PFSK-1 (cell line): Measurements from ENCODE around the gene RASAL2.

ENCODE experiments used
- FOXP2 ChIP-seq: optimal IDR thresholded peaks from 2 replicates; pipeline ENCODE3; 2011; ENCODE audit warnings: borderline replicate concordance, control low read depth, inconsistent platforms; ENCODE audit not compliant: insufficient read depth; ENCODE audit errors: extremely low read length, extremely low read depth
- POLR2AphosphoS5 ChIP-seq: IDR thresholded peaks from 2 replicates; pipeline ENCODE4 v1.6.1; 2012; ENCODE audit warnings: low read depth, mild to moderate bottlenecking, control low read depth, low read length, moderate library complexity
- SIN3A ChIP-seq: IDR thresholded peaks from 2 replicates; pipeline ENCODE4 v1.6.1; 2012; ENCODE audit warnings: mild to moderate bottlenecking, low read length, moderate library complexity, borderline replicate concordance; ENCODE audit not compliant: insufficient read depth
- TAF1 ChIP-seq: IDR thresholded peaks from 2 replicates; pipeline ENCODE4 v1.6.1; 2012; ENCODE audit warnings: low read length, control low read depth, borderline replicate concordance; ENCODE audit not compliant: insufficient read depth
- TF ChIP-seq, protein P1 (sequence below), 2 experiments: IDR thresholded peaks; 2 replicates each; pipeline versions ENCODE4 v1.6.1 to v1.8.0; 2011 to 2012; ENCODE audit warnings: low read depth in 2 of 2, low read length in 2 of 2, control low read depth in 1 of 2, inconsistent platforms in 1 of 2, mild to moderate bottlenecking in 1 of 2, moderate library complexity in 1 of 2; ENCODE audit not compliant: insufficient read depth in 1 of 2

The RASAL2 gene

DNA sequence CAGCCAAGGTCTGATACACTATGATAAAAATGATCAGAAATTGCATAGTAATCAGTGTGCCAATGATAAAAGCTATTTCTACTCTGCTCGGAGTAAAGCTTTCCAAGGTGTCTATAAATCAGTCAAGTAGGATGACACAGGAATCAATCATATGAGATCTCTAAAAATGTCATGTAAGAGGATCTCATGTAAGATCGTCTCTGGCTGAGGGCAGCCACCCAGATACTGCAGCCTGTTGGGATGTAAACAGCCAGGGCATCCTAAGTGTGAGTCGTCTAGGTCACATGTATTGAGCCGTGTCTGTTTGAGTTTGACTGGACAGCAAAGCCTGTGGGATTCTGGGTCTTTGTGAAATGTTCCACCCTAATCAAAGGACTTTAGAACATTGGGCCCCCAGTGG, 416.3 kb downstream of the RASAL2 start:
- TF ChIP-seq, protein P1, sequence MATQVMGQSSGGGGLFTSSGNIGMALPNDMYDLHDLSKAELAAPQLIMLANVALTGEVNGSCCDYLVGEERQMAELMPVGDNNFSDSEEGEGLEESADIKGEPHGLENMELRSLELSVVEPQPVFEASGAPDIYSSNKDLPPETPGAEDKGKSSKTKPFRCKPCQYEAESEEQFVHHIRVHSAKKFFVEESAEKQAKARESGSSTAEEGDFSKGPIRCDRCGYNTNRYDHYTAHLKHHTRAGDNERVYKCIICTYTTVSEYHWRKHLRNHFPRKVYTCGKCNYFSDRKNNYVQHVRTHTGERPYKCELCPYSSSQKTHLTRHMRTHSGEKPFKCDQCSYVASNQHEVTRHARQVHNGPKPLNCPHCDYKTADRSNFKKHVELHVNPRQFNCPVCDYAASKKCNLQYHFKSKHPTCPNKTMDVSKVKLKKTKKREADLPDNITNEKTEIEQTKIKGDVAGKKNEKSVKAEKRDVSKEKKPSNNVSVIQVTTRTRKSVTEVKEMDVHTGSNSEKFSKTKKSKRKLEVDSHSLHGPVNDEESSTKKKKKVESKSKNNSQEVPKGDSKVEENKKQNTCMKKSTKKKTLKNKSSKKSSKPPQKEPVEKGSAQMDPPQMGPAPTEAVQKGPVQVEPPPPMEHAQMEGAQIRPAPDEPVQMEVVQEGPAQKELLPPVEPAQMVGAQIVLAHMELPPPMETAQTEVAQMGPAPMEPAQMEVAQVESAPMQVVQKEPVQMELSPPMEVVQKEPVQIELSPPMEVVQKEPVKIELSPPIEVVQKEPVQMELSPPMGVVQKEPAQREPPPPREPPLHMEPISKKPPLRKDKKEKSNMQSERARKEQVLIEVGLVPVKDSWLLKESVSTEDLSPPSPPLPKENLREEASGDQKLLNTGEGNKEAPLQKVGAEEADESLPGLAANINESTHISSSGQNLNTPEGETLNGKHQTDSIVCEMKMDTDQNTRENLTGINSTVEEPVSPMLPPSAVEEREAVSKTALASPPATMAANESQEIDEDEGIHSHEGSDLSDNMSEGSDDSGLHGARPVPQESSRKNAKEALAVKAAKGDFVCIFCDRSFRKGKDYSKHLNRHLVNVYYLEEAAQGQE (IDR thresholded peaks at IDR 0.05; ENCODE audit: insufficient read depth in 1 of 2, low read depth in 2 of 2, low read length in 2 of 2): no peak
- TF ChIP-seq SIN3A: no peak
- TF ChIP-seq FOXP2: no peak
- TF ChIP-seq POLR2AphosphoS5: no peak
- TF ChIP-seq TAF1: no peak

DNA sequence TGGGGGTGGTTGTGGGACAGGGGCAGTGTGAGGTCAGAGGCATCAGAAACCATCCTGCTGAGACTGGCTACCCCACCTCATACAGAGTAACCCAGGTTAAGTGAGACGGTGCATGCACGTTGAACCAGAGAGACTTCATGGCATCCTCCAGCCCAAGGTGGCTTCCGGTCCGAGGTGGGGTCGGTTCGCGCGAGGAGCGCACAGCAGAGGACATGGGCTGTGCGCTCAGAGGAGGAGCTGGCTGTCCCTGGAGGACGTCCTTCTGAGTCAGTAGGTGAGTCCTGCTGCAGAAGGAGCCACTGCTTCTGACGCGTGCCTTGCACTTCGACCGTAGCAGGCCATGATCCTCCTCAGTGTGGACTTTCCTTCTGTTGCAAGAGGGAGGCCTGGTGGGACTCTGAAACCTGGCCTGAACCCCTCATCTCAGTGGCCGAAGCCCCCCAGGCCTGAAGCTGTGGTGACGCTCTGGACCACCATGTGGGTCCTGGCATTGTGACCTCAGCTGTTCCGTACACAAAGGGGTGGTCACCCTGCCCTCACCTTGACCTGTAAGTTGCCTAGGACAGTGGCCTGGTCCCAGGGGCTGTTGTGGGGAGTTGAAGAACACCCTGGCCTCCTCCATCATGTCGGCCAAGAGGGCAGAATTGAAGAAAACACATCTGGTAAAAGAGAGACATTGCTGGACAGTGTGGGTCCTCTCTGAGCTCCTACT, 418.8 kb downstream of the RASAL2 start, which contains the start of gene TEX35:
Gene TEX35 (plus strand): TSS at position 544 of the 712 bp plus-strand sequence. CDS start 80 bp downstream, at position 624.
- TF ChIP-seq TAF1 (no peak), FOXP2 (no peak), POLR2AphosphoS5 (no peak)

DNA sequence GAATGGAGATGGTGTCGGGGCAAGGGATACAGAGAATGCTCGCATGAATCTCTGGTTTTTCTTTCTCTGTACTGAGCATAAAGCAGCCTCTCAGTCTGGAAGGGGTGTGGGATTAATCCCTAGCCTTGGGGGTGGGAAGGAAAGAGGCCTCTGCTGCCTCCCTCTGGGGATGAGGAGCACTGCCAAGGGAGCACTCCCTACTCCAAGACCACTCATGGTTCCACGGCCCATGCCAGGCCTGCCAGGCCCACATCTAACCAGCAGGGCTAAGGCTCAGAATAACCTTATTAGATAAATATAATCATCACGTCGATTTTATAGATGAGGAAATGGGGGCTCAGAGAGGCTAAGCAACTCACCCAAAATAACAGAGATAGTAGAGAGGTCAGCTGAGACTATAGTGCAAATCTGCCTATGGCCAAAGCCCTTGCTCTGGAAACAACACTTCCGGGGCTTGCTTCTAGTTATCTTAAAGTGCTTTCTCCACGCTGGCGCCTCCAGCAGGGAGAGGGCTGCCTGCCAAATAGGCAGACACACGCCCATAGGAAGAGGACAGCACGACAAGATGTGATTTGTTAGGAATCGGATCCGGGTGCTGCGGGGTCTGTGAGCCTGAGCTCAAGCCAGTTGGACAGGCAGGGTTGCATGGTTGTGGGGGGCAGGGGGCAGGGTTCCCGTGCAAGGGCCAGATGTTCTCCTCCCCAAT, 419.5 kb downstream of the RASAL2 start:
- no peak for TF ChIP-seq FOXP2
- TF ChIP-seq POLR2AphosphoS5: no peak
- no peak for TF ChIP-seq TAF1
- TF ChIP-seq SIN3A: no peak

DNA sequence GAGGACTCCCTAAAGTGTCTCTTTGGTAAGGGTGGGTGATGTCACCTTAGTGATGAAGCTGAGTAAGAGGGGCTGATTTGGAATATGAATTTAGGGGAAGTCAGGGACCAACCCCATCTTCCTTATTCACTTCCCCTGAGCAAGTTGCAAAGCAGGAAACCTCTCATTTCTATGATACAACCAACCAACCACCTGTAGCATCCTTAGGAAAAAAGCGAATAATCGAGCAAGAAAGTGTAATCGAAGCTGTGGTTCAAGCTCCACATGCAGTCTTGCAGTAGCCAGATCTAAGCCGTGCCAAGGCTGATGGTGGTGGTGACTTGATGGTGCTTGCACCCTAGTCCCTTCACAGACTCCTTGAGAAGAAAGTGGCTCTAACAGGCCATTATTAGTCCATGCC, 422.2 kb downstream of the RASAL2 start:
- TF ChIP-seq, protein P1 (IDR thresholded peaks at IDR 0.05; ENCODE audit: insufficient read depth in 1 of 2, low read depth in 2 of 2, low read length in 2 of 2): no peak
- no peak for TF ChIP-seq POLR2AphosphoS5
- TF ChIP-seq TAF1: no peak

DNA sequence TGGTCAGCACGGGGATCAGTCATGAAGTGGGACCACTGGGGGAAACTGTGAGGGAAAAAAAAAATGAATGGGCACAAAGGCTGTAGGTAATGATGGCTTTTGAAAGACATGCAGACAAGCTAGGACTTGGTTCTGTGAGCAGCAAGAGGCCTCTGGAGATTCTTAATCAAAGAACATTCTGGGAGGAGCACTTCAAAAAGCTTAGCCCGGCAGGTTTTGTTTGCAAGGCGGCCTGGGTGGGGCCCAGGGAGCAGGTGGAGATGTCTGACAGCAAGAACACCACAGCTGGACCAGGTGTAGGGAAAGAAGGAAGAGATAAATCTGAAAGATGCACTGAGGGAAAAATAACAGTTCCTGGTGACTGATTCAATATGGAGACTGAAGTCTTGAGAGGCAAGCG, 425.0 kb downstream of the RASAL2 start:
- TF ChIP-seq SIN3A: no peak
- no peak for TF ChIP-seq POLR2AphosphoS5
- TF ChIP-seq TAF1: no peak
- TF ChIP-seq, protein P1 (IDR thresholded peaks at IDR 0.05; ENCODE audit: insufficient read depth in 1 of 2, low read depth in 2 of 2, low read length in 2 of 2): no peak
- TF ChIP-seq FOXP2: no peak

DNA sequence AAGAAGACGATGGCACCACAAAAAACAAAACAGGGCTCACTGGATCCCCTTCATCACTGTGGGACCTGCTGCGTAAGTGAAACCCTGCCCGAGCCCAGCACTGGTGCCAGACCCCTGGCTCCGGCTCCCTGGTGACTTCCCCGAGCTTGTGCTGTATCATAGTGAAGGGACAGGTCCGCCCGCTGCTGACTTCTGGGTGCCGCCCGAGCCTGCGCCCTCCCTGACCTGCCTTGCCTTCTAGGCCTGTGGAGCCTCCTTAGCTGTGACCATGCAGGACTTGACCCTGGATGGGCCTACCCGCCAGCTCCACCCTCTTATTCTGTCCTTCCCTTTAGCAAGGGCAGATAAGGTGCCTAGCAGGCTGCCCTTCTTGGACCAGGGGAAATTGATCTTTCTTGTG, 426.9 kb downstream of the RASAL2 start:
- TF ChIP-seq, protein P1 (IDR thresholded peaks at IDR 0.05; ENCODE audit: insufficient read depth in 1 of 2, low read depth in 2 of 2, low read length in 2 of 2): no peak
- TF ChIP-seq FOXP2 (no peak), POLR2AphosphoS5 (no peak), TAF1 (no peak), SIN3A (no peak)
